HepG2 (cell line): Measurements from ENCODE around the gene POLDIP3. TPM values are rescaled to one million over a fixed set of nuclear protein-coding genes. Genes with fewer than 3 reads are reported as not detected.

Experiments
- ATAC-seq: fragments of 200-7000 bp; cut with Tn5 transposase; 3 replicates; pipeline ENCODE4 v1.9.1; 2020; ENCODE audit warnings: mild to moderate bottlenecking, moderate library complexity
- BruUV-seq: library from RNA; stranded (reverse); fragments of 400-500 nt; replicated peaks from 2 replicates; lab custom pipeline; 2021; lab: Mats Ljungman, UMichigan
- CTCF ChIA-PET: fragments of 300-600 bp; formaldehyde crosslinking; extraction: SDS; loops from one replicate; lab custom pipeline; 2021; ENCODE audit warnings: low total read pairs, inconsistent platforms, low intra/inter-chr PET ratio; lab: Yijun Ruan, JAX
- POLR2A ChIA-PET: fragments of 350-600 bp; sonication (Branson Sonifier 250); formaldehyde crosslinking; loops from one replicate; lab custom pipeline; 2020; ENCODE audit warnings: antibody characterized with exemption, inconsistent platforms; lab: Yijun Ruan, JAX
- DNase-seq: peaks from one replicate; pipeline ENCODE4 v3.0.0-alpha.2; 2015; ENCODE audit warnings: low spot score
- FAIRE-seq: peaks from 3 replicates; lab custom pipeline; 2011; peaks lifted over from hg19 to GRCh38; lab: Jason Lieb, UNC
- H2AFZ ChIP-seq: one replicate; pipeline ENCODE4 v1.6.1; 2011; ENCODE audit warnings: low read length, inconsistent platforms
- H3K27ac ChIP-seq: fragments of 300-600 bp; 3 replicates; pipeline ENCODE4 v1.8.0; 2011; ENCODE audit warnings: mixed run types, mild to moderate bottlenecking, mixed read lengths, low read length, inconsistent platforms; ENCODE audit not compliant: insufficient read depth; ENCODE audit errors: extremely low read length
- H3K27me3 ChIP-seq, 2 experiments: fragments of 200-600 bp in 1 of 2; 2 replicates in 1 of 2; 3 replicates in 1 of 2; pipeline versions ENCODE4 v1.6.0 to v1.8.0; 2011; ENCODE audit warnings: low read length in 2 of 2, mild to moderate bottlenecking in 2 of 2, moderate library complexity in 2 of 2, inconsistent platforms in 1 of 2; ENCODE audit not compliant: insufficient read depth in 2 of 2, control insufficient read depth in 1 of 2
- H3K36me3 ChIP-seq, 2 experiments: fragments of 200-600 bp in 1 of 2; replicated peaks in 1 of 2; 2 replicates in 1 of 2; 3 replicates in 1 of 2; pipeline versions ENCODE4 v1.5.1 to v1.8.0; 2011; ENCODE audit warnings: low read length in 2 of 2, inconsistent platforms in 1 of 2; ENCODE audit not compliant: insufficient read depth in 2 of 2, control insufficient read depth in 1 of 2
- H3K4me1 ChIP-seq: 2 replicates; pipeline ENCODE4 v1.5.1; 2012; ENCODE audit warnings: low read length, inconsistent platforms; ENCODE audit not compliant: insufficient read depth
- H3K4me2 ChIP-seq: 2 replicates; pipeline ENCODE4 v1.6.0; 2011; ENCODE audit warnings: low read depth, low read length, inconsistent platforms
- H3K4me3 ChIP-seq, 3 experiments: fragments of 200-600 bp in 1 of 3; sonication (generic), shearing (Covaris generic) in 1 of 3; replicated peaks in 1 of 3; 2 replicates each; pipeline ENCODE4 v1.5.1; 2011 to 2016; ENCODE audit warnings: low read length in 3 of 3, inconsistent platforms in 2 of 3, low read depth in 2 of 3, mild to moderate bottlenecking in 2 of 3, control low read depth in 1 of 3, mixed read lengths in 1 of 3; ENCODE audit not compliant: insufficient read depth in 1 of 3
- H3K79me2 ChIP-seq: one replicate; pipeline ENCODE4 v1.6.1; 2011; ENCODE audit warnings: low read length, inconsistent platforms; ENCODE audit not compliant: insufficient read depth
- H3K9ac ChIP-seq: 2 replicates; pipeline ENCODE4 v1.6.0; 2011; ENCODE audit warnings: mild to moderate bottlenecking, low read depth, low read length, inconsistent platforms; ENCODE audit not compliant: insufficient read depth
- H3K9me3 ChIP-seq: 2 replicates; pipeline ENCODE4 v1.5.1; 2012; ENCODE audit warnings: mild to moderate bottlenecking, low read length
- H4K20me1 ChIP-seq: 2 replicates; pipeline ENCODE4 v1.6.0; 2011; ENCODE audit warnings: inconsistent platforms, mild to moderate bottlenecking, low read length, moderate library complexity; ENCODE audit not compliant: insufficient read depth
- AGO2 ChIP-seq: fragments of 200-400 bp; formaldehyde crosslinking; optimal IDR thresholded peaks from 2 replicates; pipeline ENCODE3; 2017; ENCODE audit warnings: mild to moderate bottlenecking, low read depth, low read length, moderate library complexity
- ASH2L ChIP-seq: fragments of 300-600, 200-600 bp; sonication (generic); IDR thresholded peaks from 2 replicates; pipeline ENCODE4 v1.7.0; 2017; ENCODE audit warnings: low read depth, mild to moderate bottlenecking, moderate library complexity, mixed read lengths, low read length; ENCODE audit not compliant: insufficient read length
- BRD4 ChIP-seq: sonication (generic); formaldehyde crosslinking; IDR thresholded peaks from 2 replicates; pipeline ENCODE4 v1.4.0; 2020; ENCODE audit warnings: missing genetic modification reagents
- CBFB ChIP-seq: sonication (generic); formaldehyde crosslinking; IDR thresholded peaks from 2 replicates; pipeline ENCODE4 v1.4.0; 2020; ENCODE audit warnings: missing genetic modification reagents
- CENPX ChIP-seq: sonication (generic); formaldehyde crosslinking; IDR thresholded peaks from 2 replicates; pipeline ENCODE4 v1.9.0; 2021; ENCODE audit warnings: mild to moderate bottlenecking, missing genetic modification reagents, moderate library complexity
- MAFK ChIP-seq, 2 experiments: IDR thresholded peaks in 1 of 2; conservative IDR thresholded peaks in 1 of 2; 2 replicates each; pipeline ENCODE4 v1.6.1; 2011; ENCODE audit warnings: improper control_type of control experiment in 2 of 2, low read length in 2 of 2
- NONO ChIP-seq, 2 experiments: fragments of 450-650 bp in 1 of 2; sonication (generic) in 1 of 2; formaldehyde crosslinking in 1 of 2; IDR thresholded peaks in 1 of 2; conservative IDR thresholded peaks in 1 of 2; 2 replicates each; pipeline versions ENCODE4 v1.6.1 to v1.8.0; 2017 to 2022; ENCODE audit warnings: mild to moderate bottlenecking in 1 of 2, missing genetic modification reagents in 1 of 2, moderate library complexity in 1 of 2
- RBFOX2 ChIP-seq: fragments of 200-400 bp; formaldehyde crosslinking; IDR thresholded peaks from 2 replicates; pipeline ENCODE4 v1.6.1; 2017; ENCODE audit warnings: low read depth, mild to moderate bottlenecking, low read length
- SCMH1 ChIP-seq: sonication (generic); formaldehyde crosslinking; IDR thresholded peaks from 2 replicates; pipeline ENCODE4 v1.9.0; 2021; ENCODE audit warnings: missing genetic modification reagents, mild to moderate bottlenecking, borderline replicate concordance
- TCF7 ChIP-seq: sonication (generic); IDR thresholded peaks from 2 replicates; pipeline ENCODE4 v1.6.1; 2016; ENCODE audit warnings: antibody characterized with exemption, low read depth
- TOE1 ChIP-seq: sonication (generic); formaldehyde crosslinking; IDR thresholded peaks from 2 replicates; pipeline ENCODE4 v1.4.0; 2020; ENCODE audit warnings: mild to moderate bottlenecking, missing genetic modification reagents
- ZNF501 ChIP-seq: sonication (generic); formaldehyde crosslinking; IDR thresholded peaks from 2 replicates; pipeline ENCODE4 v1.5.1; 2020; ENCODE audit warnings: mild to moderate bottlenecking, moderate library complexity, missing genetic modification reagents
- ZNF775 ChIP-seq: sonication (generic); formaldehyde crosslinking; IDR thresholded peaks from 2 replicates; pipeline ENCODE4 v1.4.0; 2020; ENCODE audit warnings: missing genetic modification reagents, mild to moderate bottlenecking, moderate library complexity, borderline replicate concordance
- WGBS: methylation state at CpG from one replicate; pipeline ENCODE4 v1.1.6; 2017; ENCODE audit warnings: low lambda C conversion rate; 5-methylcytosine and 5-hydroxymethylcytosine counted together
- in situ Hi-C: cut with HindIII; loops from 2 replicates; pipeline ENCODE4 v1.10.0; 2017; ENCODE audit warnings: low pct_unique_long_range_greater_than_20kb; ENCODE audit not compliant: extremely low pct_ligation_motif_present
- intact Hi-C: fragments of 100-400 bp; cut with micrococcal nuclease; formaldehyde crosslinking; loops from one replicate; pipeline ENCODE4 v1.10.0; 2022; ENCODE audit not compliant: unreplicated experiment
- polyA plus RNA-seq, 8 experiments: library from polyadenylated mRNA; depleted of rRNA in 3 of 8; stranded (reverse) in 7 of 8; unstranded in 1 of 8; fragments of >200 nt; fragmentation: Illumina TruSeq in 4 of 8; extraction: Trizol in 4 of 8; gene quantifications; 2 replicates each; pipeline versions ENCODE4 v1.2.1 to v1.2.3, GENCODE V29; 2011 to 2016; ENCODE audit warnings: low read depth in 4 of 8, missing spikeins in 1 of 8, mixed read lengths in 1 of 8; ENCODE audit not compliant: insufficient read depth in 1 of 8
- total RNA-seq, 5 experiments: library from RNA; depleted of rRNA; stranded (reverse); fragments of >200 nt; fragmentation: Illumina TruSeq; extraction: Trizol; gene quantifications; 2 replicates each; pipeline ENCODE4 v1.2.3, GENCODE V29; 2016; ENCODE audit warnings: low read depth in 1 of 5
- TF ChIP-seq, protein P1 (sequence below): sonication (generic); formaldehyde crosslinking; IDR thresholded peaks from 2 replicates; pipeline ENCODE4 v1.5.1; 2020; ENCODE audit warnings: missing genetic modification reagents, mild to moderate bottlenecking, borderline replicate concordance

The POLDIP3 gene
- total and polyA plus RNA-seq, 2 of the 13 experiments (the other 11 are each of a cell fraction or from before 2014, with no cell fraction given) = 45.8 to 47.4 TPM

DNA sequence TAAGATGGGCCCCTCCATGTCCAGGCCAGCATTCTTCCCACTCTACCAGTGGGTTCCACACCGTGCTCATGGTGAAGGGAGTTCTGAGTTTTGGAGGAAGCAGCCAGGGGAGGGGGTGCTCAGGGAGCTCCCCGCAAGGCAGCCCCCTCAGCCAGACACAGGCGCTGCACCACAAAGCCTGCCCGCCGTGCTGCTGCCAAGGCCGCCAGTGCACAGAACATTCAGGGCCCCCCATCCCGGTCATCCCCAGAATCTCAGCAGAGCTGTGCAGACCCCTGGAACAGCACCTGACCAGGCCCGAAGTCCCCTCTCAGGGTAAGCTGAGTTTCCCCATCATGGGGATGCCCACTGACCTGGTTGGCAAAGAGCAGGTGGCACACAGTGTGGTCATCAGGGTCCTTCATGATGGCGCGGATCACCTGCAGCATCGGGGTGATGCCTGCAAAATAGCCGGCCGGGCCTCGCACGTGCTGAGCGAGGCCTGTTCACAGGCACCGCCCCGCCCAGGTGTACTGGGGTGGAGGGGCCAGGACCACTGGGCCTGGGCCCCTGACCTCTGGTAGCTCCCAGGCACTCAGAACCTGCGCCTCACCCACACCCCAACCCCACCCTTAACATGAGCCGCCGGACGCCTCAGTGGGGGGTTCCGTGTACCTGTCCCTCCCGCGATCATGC, 12.4 kb upstream of the POLDIP3 start:
- no peak for FAIRE-seq
- Histone ChIP-seq H3K27me3 (no peaks in the 10 kb centered on the region), H3K4me1 (peaks cover 3% of the 10 kb centered on the region), H4K20me1 (peaks cover 25% of the 10 kb centered on the region; the same call in 1 of the 2 replicates), H2AFZ (no peak overlapping the region), H3K36me3 (peaks cover 51 to 82% of the 10 kb centered on the region in 2 experiments), H3K9ac (no peak overlapping the region)
- intact Hi-C loops = no loop called here
- TF ChIP-seq AGO2 (peak; percentile 64), ZNF775 (CRISPR knock-in tag) (no peak), CBFB (CRISPR knock-in tag) (no peak), CENPX (CRISPR knock-in tag) (no peak), ASH2L (no peak), RBFOX2 (peak; percentile 53; the same call in 1 of the 2 replicates), TCF7 (no peak), SCMH1 (CRISPR knock-in tag) (no peak), NONO (IDR thresholded peaks at IDR 0.05) (no peak), NONO (CRISPR knock-in tag; conservative IDR thresholded peaks at IDR 0.05) (no peak), MAFK (conservative IDR thresholded peaks at IDR 0.05 in 1 of 2, IDR thresholded peaks at IDR 0.05 in 1 of 2; ENCODE audit: low read length in 2 of 2) (no peak), BRD4 (CRISPR knock-in tag) (no peak), ZNF501 (CRISPR knock-in tag) (no peak), TOE1 (CRISPR knock-in tag) (no peak)
- TF ChIP-seq, protein P1, sequence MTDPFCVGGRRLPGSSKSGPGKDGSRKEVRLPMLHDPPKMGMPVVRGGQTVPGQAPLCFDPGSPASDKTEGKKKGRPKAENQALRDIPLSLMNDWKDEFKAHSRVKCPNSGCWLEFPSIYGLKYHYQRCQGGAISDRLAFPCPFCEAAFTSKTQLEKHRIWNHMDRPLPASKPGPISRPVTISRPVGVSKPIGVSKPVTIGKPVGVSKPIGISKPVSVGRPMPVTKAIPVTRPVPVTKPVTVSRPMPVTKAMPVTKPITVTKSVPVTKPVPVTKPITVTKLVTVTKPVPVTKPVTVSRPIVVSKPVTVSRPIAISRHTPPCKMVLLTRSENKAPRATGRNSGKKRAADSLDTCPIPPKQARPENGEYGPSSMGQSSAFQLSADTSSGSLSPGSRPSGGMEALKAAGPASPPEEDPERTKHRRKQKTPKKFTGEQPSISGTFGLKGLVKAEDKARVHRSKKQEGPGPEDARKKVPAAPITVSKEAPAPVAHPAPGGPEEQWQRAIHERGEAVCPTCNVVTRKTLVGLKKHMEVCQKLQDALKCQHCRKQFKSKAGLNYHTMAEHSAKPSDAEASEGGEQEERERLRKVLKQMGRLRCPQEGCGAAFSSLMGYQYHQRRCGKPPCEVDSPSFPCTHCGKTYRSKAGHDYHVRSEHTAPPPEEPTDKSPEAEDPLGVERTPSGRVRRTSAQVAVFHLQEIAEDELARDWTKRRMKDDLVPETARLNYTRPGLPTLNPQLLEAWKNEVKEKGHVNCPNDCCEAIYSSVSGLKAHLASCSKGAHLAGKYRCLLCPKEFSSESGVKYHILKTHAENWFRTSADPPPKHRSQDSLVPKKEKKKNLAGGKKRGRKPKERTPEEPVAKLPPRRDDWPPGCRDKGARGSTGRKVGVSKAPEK (CRISPR knock-in tag) = no peak
- TF ChIP-seq, all 625 proteins: peak for 2
- Histone ChIP-seq H3K79me2 (peaks cover 3% of the 10 kb centered on the region), H3K4me2 (no peak overlapping the region), H3K9me3 (no peaks in the 10 kb centered on the region), H3K27ac (no peak overlapping the region), H3K4me3 (no peak overlapping the region)
- in situ Hi-C loops = no loop called here
- ATAC-seq = no peak
- no TSS peak for BruUV-seq
- ChIA-PET POLR2A (interaction anchor here (1.0 to 1.2 kb wide), 2 partner anchors 12 to 15 kb away, joined by 3 to 6 read pairs; partner anchors contain the start of gene POLDIP3), CTCF (no interaction called here)
- DNase-seq = no peak
- WGBS = 100% methylated on average over 2 of the region's 25 CpGs
